Ureter (tissue), 1 donor: ENCODE results near the gene NDRG2. TPM values are rescaled to one million over a fixed set of nuclear protein-coding genes. Genes with fewer than 3 reads are reported as not detected.

ENCODE experiments used
- DNase-seq: peaks from one replicate; pipeline ENCODE4 v3.0.0-alpha.2; 2020; ENCODE audit warnings: low spot score
- total RNA-seq: library from RNA; stranded (reverse); gene quantifications from one replicate; pipeline ENCODE4 v1.2.4, GENCODE V29; 2023
- donor health status: DM: yes; HTN: yes; CAD: no.

Gene NDRG2
- total RNA-seq, 1 donor from 2014 or later: 188 TPM

GRCh38 chr14:20970647-20970982 is 54.2 kb downstream of the NDRG2 start:
- DNase-seq: no peak

- no peak for DNase-seq
These were observed 55.5 kb downstream of the NDRG2 start for GRCh38 chr14:20969336-20969735.

Other genes with a start within 250 kb of the NDRG2 start
- gene RNASE6, start 243.8 kb downstream of the NDRG2 start, total RNA-seq: 5.8 TPM
- 67.3 TPM for gene RNASE1, start 222.2 kb downstream of the NDRG2 start, total RNA-seq
- not detected for gene RNASE3, start 133.7 kb downstream of the NDRG2 start, total RNA-seq
- gene RNASE2, start 69.6 kb downstream of the NDRG2 start, total RNA-seq: 1.1 TPM
- 70.0 TPM for gene METTL17, start 35.1 kb downstream of the NDRG2 start, total RNA-seq
- gene SLC39A2, start 25.8 kb downstream of the NDRG2 start, total RNA-seq: 0.83 TPM
- gene TPPP2, start 5.2 kb upstream of the NDRG2 start, total RNA-seq: 0.62 TPM
- gene RNASE13, start 9.7 kb upstream of the NDRG2 start, total RNA-seq: not detected
- 0.94 TPM for gene RNASE7, start 17.3 kb upstream of the NDRG2 start, total RNA-seq
- not detected for gene RNASE8, start 32.8 kb upstream of the NDRG2 start, total RNA-seq
- gene ARHGEF40, start 45.2 kb upstream of the NDRG2 start, total RNA-seq: 41.2 TPM
- 47.2 TPM for gene ZNF219, start 73.6 kb upstream of the NDRG2 start, total RNA-seq
- gene TMEM253, start 76.0 kb upstream of the NDRG2 start, total RNA-seq: 1.6 TPM
- not detected for gene OR5AU1, start 131.0 kb upstream of the NDRG2 start, total RNA-seq
- gene HNRNPC, start 244.4 kb upstream of the NDRG2 start, total RNA-seq: 591 TPM